Activated CD4-positive, alpha-beta T cell treated with anti-CD3 and anti-CD28 coated beads, Interleukin-2, amount 50 U/mL, for 1 hour (primary cell): ENCODE measurements around the gene PSME1.

ENCODE experiments used
- DNase-seq: peaks from one replicate; pipeline ENCODE4 v3.0.0-alpha.2; 2020

Gene PSME1

GRCh38 chr14:24130717-24131548 lies 5.1 kb upstream of the PSME1 start:
- no peak for DNase-seq

- no peak for DNase-seq
Observed at GRCh38 chr14:24131549-24131966, 4.4 kb upstream of the PSME1 start.

- peak; percentile 28 for DNase-seq
Observed at GRCh38 chr14:24132061-24132685, 3.8 kb upstream of the PSME1 start.

- DNase-seq = no peak
Observed at GRCh38 chr14:24132976-24133375, 3.0 kb upstream of the PSME1 start.

- no peak for DNase-seq
Observed at GRCh38 chr14:24133735-24134134, 2.3 kb upstream of the PSME1 start.

GRCh38 chr14:24135584-24135833 lies 485 bp upstream of the PSME1 start:
- no peak for DNase-seq

- no peak for DNase-seq
Observed at GRCh38 chr14:24136684-24137528, 912 bp downstream of the PSME1 start.

- DNase-seq = no peak
Observed at GRCh38 chr14:24137529-24138395, 1.8 kb downstream of the PSME1 start.

- DNase-seq = no peak
Observed at GRCh38 chr14:24138396-24139271, 2.6 kb downstream of the PSME1 start.

- peak; percentile 23 for DNase-seq
Observed at GRCh38 chr14:24139272-24139934, 3.4 kb downstream of the PSME1 start.

GRCh38 chr14:24141097-24141880 lies 5.3 kb downstream of the PSME1 start, which contains the start of gene EMC9:
TSS of gene EMC9 (minus strand) at chr14:24141591. CDS start at chr14:24141304, 287 bp downstream.
- DNase-seq = peak; percentile 99

GRCh38 chr14:24143511-24143910 lies 7.5 kb downstream of the PSME1 start:
- no peak for DNase-seq

- no peak for DNase-seq
Observed at GRCh38 chr14:24144451-24144850, 8.5 kb downstream of the PSME1 start.

GRCh38 chr14:24145219-24145618 lies 9.2 kb downstream of the PSME1 start:
- DNase-seq = no peak

GRCh38 chr14:24145690-24146452 lies 9.9 kb downstream of the PSME1 start:
- no peak for DNase-seq

- peak; percentile 75 for DNase-seq
Observed at GRCh38 chr14:24146453-24146977, 10.5 kb downstream of the PSME1 start, which contains the start of gene PSME2. TSS of gene PSME2 (minus strand) at chr14:24146610. CDS start at chr14:24146581, 29 bp downstream.

GRCh38 chr14:24146978-24147760 lies 11.2 kb downstream of the PSME1 start, which contains the start of gene RNF31:
TSS of gene RNF31 (plus strand) at chr14:24147498. CDS start at chr14:24147699, 201 bp downstream.
- DNase-seq = peak; percentile 97
